Ammon's horn (tissue), 1 donor: ENCODE results near the gene CTXND2.
"Not testable (repeated sequence)": the region's sequence is repeated elsewhere in the genome, so short reads cannot be mapped to it uniquely, and the experiment has no call there.

Experiments used
- DNase-seq: peaks from one replicate; pipeline ENCODE4 v3.0.0-alpha.2; 2016; ENCODE audit warnings: low spot score

CTXND2 gene

GRCh38 chr1:150887018-150887417, at the start of gene CTXND2:
Gene CTXND2, plus strand, starts transcription at chr1:150887136. Its CDS starts 25,179 bp downstream, at chr1:150912315.
- no peak for DNase-seq

- DNase-seq, result not testable (repeated sequence)
Observed at GRCh38 chr1:150840850-150841249, 46.1 kb upstream of the CTXND2 start.

- no peak for DNase-seq
Observed at GRCh38 chr1:150841626-150842025, 45.3 kb upstream of the CTXND2 start.

GRCh38 chr1:150842343-150842742, 44.6 kb upstream of the CTXND2 start:
- no peak for DNase-seq

- no peak for DNase-seq
Observed at GRCh38 chr1:150842964-150843363, 44.0 kb upstream of the CTXND2 start.

GRCh38 chr1:150843474-150843873, 43.5 kb upstream of the CTXND2 start:
- DNase-seq, result no peak

- no peak for DNase-seq
Observed at GRCh38 chr1:150846473-150847146, 40.3 kb upstream of the CTXND2 start.

GRCh38 chr1:150850801-150851362, 36.1 kb upstream of the CTXND2 start:
- DNase-seq, result not testable (repeated sequence)

GRCh38 chr1:150852734-150853133, 34.2 kb upstream of the CTXND2 start:
- DNase-seq, result peak; percentile 14

GRCh38 chr1:150863724-150864123, 23.2 kb upstream of the CTXND2 start:
- no peak for DNase-seq

- DNase-seq, result not testable (repeated sequence)
Observed at GRCh38 chr1:150864200-150864599, 22.7 kb upstream of the CTXND2 start.

- no peak for DNase-seq
Observed at GRCh38 chr1:150869683-150870082, 17.3 kb upstream of the CTXND2 start.

GRCh38 chr1:150872572-150872971, 14.4 kb upstream of the CTXND2 start:
- DNase-seq, result no peak

- no peak for DNase-seq
Observed at GRCh38 chr1:150873521-150873920, 13.4 kb upstream of the CTXND2 start.

- DNase-seq, result peak; percentile 1
Observed at GRCh38 chr1:150874455-150875196, 12.3 kb upstream of the CTXND2 start.

- peak; percentile 7 for DNase-seq
Observed at GRCh38 chr1:150875197-150876118, 11.5 kb upstream of the CTXND2 start.

- DNase-seq, result peak; percentile 53
Observed at GRCh38 chr1:150876119-150876454, 10.8 kb upstream of the CTXND2 start.

GRCh38 chr1:150878931-150879330, 8.0 kb upstream of the CTXND2 start:
- not testable (repeated sequence) for DNase-seq

GRCh38 chr1:150881331-150882070, 5.4 kb upstream of the CTXND2 start:
- peak; percentile 14 for DNase-seq

- not testable (repeated sequence) for DNase-seq
Observed at GRCh38 chr1:150883121-150883520, 3.8 kb upstream of the CTXND2 start.

- DNase-seq, result no peak
Observed at GRCh38 chr1:150888727-150889126, 1.8 kb downstream of the CTXND2 start.
